ENCODE measurements around the gene GJB3.

Gene GJB3

DNA sequence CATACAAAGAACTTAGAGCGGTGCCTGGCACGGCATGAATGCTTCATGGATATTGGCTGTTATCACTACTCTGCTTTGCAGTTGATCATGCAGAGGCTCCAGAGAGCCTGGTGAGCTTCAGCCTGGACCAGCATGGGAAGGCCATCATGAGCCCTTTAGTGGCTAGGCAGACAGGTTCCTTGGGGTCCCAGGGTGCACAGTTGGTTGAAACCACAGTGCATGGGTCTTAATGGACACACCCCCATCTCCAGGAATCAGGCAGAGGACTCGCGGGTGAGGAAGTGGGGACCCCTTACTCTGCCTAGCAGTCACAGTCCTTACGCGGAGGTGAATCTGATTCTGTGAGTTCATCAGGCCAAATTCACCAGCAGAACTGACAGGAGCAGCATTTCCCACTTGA, 25.1 kb upstream of the GJB3 start:
- no peaks in the 10 kb centered on the region for H3K27me3 ChIP-seq (ENCODE audit: insufficient read depth, poor library complexity, severe bottlenecking)
- no peak overlapping the region for H3K4me3 ChIP-seq (replicated peaks; ENCODE audit: insufficient read depth, low read length)
- no peak overlapping the region for H3K27ac ChIP-seq (replicated peaks)
- no peak for DNase-seq (ENCODE audit: low read depth in 1 of 2, low spot score in 1 of 2)
- TF ChIP-seq GABPA (IDR thresholded peaks at IDR 0.05; ENCODE audit: low read depth) (no peak), POLR2AphosphoS5 (IDR thresholded peaks at IDR 0.05; ENCODE audit: low read depth) (no peak)
- TF ChIP-seq, protein P1, sequence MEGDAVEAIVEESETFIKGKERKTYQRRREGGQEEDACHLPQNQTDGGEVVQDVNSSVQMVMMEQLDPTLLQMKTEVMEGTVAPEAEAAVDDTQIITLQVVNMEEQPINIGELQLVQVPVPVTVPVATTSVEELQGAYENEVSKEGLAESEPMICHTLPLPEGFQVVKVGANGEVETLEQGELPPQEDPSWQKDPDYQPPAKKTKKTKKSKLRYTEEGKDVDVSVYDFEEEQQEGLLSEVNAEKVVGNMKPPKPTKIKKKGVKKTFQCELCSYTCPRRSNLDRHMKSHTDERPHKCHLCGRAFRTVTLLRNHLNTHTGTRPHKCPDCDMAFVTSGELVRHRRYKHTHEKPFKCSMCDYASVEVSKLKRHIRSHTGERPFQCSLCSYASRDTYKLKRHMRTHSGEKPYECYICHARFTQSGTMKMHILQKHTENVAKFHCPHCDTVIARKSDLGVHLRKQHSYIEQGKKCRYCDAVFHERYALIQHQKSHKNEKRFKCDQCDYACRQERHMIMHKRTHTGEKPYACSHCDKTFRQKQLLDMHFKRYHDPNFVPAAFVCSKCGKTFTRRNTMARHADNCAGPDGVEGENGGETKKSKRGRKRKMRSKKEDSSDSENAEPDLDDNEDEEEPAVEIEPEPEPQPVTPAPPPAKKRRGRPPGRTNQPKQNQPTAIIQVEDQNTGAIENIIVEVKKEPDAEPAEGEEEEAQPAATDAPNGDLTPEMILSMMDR (IDR thresholded peaks at IDR 0.05; ENCODE audit: insufficient read depth, low read length): no peak

DNA sequence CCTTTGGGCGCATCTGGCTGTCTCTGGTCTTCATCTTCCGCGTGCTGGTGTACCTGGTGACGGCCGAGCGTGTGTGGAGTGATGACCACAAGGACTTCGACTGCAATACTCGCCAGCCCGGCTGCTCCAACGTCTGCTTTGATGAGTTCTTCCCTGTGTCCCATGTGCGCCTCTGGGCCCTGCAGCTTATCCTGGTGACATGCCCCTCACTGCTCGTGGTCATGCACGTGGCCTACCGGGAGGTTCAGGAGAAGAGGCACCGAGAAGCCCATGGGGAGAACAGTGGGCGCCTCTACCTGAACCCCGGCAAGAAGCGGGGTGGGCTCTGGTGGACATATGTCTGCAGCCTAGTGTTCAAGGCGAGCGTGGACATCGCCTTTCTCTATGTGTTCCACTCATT, 23.6 kb upstream of the GJB3 start:
- Histone ChIP-seq H3K4me3 (replicated peaks; ENCODE audit: insufficient read depth, low read length) (no peak overlapping the region), H3K27me3 (ENCODE audit: insufficient read depth, poor library complexity, severe bottlenecking) (no peaks in the 10 kb centered on the region), H3K27ac (replicated peaks) (no peak overlapping the region)
- TF ChIP-seq GABPA (IDR thresholded peaks at IDR 0.05; ENCODE audit: low read depth) (no peak), SPI1 (IDR thresholded peaks at IDR 0.05; ENCODE audit: borderline replicate concordance, low read depth) (no peak)
- no peak for DNase-seq (ENCODE audit: low read depth in 1 of 2, low spot score in 1 of 2)

DNA sequence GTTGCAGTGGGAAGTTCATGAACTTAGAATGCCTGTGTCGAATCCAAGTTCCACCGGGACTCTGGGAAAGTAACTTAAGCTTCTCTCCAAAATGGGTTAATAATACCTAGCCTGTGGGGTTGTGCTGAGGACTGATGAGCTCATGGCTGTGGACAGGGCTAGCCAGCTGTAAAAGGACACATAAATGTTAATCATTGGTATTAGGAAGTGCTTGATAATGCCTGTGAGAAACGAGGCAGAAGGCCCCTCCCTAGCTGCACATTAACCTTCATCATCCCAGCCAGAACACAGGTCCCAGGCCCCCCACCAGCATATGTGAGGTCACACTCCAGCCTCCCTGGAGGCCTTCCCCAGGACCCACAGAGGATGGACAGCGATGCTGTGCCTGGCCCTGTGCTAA, 22.3 kb upstream of the GJB3 start:
- Histone ChIP-seq H3K27me3 (ENCODE audit: insufficient read depth, poor library complexity, severe bottlenecking) (no peaks in the 10 kb centered on the region), H3K27ac (replicated peaks) (no peak overlapping the region), H3K4me3 (replicated peaks; ENCODE audit: insufficient read depth, low read length) (no peak overlapping the region)
- DNase-seq (ENCODE audit: low read depth in 1 of 2, low spot score in 1 of 2): no peak
- TF ChIP-seq POLR2AphosphoS5 (IDR thresholded peaks at IDR 0.05; ENCODE audit: low read depth) (no peak), GABPA (IDR thresholded peaks at IDR 0.05; ENCODE audit: low read depth) (no peak), SPI1 (IDR thresholded peaks at IDR 0.05; ENCODE audit: borderline replicate concordance, low read depth) (no peak)
- TF ChIP-seq, protein P1 (IDR thresholded peaks at IDR 0.05; ENCODE audit: insufficient read depth, low read length): no peak
- TF ChIP-seq, protein P2, sequence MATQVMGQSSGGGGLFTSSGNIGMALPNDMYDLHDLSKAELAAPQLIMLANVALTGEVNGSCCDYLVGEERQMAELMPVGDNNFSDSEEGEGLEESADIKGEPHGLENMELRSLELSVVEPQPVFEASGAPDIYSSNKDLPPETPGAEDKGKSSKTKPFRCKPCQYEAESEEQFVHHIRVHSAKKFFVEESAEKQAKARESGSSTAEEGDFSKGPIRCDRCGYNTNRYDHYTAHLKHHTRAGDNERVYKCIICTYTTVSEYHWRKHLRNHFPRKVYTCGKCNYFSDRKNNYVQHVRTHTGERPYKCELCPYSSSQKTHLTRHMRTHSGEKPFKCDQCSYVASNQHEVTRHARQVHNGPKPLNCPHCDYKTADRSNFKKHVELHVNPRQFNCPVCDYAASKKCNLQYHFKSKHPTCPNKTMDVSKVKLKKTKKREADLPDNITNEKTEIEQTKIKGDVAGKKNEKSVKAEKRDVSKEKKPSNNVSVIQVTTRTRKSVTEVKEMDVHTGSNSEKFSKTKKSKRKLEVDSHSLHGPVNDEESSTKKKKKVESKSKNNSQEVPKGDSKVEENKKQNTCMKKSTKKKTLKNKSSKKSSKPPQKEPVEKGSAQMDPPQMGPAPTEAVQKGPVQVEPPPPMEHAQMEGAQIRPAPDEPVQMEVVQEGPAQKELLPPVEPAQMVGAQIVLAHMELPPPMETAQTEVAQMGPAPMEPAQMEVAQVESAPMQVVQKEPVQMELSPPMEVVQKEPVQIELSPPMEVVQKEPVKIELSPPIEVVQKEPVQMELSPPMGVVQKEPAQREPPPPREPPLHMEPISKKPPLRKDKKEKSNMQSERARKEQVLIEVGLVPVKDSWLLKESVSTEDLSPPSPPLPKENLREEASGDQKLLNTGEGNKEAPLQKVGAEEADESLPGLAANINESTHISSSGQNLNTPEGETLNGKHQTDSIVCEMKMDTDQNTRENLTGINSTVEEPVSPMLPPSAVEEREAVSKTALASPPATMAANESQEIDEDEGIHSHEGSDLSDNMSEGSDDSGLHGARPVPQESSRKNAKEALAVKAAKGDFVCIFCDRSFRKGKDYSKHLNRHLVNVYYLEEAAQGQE (IDR thresholded peaks at IDR 0.05; ENCODE audit: insufficient replicate concordance, low read depth): no peak

DNA sequence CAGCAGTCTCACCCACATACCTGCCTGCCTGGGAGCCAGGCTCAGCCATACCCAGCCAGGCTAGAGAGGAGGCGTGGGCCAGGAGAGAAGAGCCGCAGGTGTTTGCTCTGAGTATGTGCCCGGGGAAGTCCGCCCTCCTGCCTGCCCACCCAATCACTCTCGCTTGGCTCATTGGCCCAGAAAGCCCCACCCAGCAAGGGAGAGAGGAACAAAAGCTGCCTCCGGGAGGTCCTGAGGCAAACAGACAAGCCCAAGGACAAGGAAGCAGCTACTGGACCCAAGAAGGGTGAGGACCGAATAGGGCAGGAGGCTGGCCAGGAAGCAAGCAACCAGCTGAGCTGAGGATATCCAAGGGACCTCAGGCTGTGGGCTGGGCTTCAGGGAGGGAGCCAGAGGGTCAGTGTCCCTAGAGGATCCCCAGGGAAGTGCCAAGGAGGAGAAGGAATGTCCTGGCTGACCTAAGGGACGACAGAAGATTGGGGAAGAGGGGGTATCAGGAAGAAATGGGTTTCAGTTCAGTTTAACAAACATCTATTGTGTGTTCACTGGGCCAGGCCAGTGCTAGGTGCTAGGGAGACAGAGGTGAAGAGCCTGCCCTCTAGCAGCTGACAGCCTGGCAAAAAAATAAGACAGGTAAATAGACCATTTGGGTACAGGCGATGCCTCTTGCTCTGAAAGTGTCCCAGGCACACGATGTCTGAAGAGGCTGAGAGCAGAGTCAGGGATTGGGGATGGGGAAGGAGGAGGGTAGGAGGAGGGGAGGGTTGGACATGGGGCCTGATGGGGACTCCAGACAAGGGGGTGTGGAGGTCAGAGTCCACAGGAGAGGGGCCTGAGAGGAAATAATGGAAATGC, 21.3 kb upstream of the GJB3 start, which contains the start of gene GJB4:
GJB4 (plus strand) TSS at position 238 of the 855 bp plus-strand sequence. CDS start 1,515 bp downstream, outside the sequence.
- Histone ChIP-seq H3K4me3 (replicated peaks; ENCODE audit: insufficient read depth, low read length) (no peak within 1 kb of the TSS), H3K27ac (replicated peaks) (no peak within 1 kb of the TSS), H3K27me3 (ENCODE audit: insufficient read depth, poor library complexity, severe bottlenecking) (no peaks in the 10 kb centered on the region)
- DNase-seq (ENCODE audit: low read depth in 1 of 2, low spot score in 1 of 2): no peak
- TF ChIP-seq POLR2AphosphoS5 (IDR thresholded peaks at IDR 0.05; ENCODE audit: low read depth) (no peak), GABPA (IDR thresholded peaks at IDR 0.05; ENCODE audit: low read depth) (no peak)
- TF ChIP-seq, protein P1 (IDR thresholded peaks at IDR 0.05; ENCODE audit: insufficient read depth, low read length): no peak
- TF ChIP-seq, protein P2 (IDR thresholded peaks at IDR 0.05; ENCODE audit: insufficient replicate concordance, low read depth): no peak

All from HL-60 (cell line).